HepG2 (cell line): ENCODE results near the gene MB. TPM values are rescaled to one million over a fixed set of nuclear protein-coding genes. Genes with fewer than 3 reads are reported as not detected.

Experiments used
- ATAC-seq: fragments of 200-7000 bp; cut with Tn5 transposase; 3 replicates; pipeline ENCODE4 v1.9.1; 2020; ENCODE audit warnings: mild to moderate bottlenecking, moderate library complexity
- BruUV-seq: library from RNA; stranded (reverse); fragments of 400-500 nt; replicated peaks from 2 replicates; lab custom pipeline; 2021; lab: Mats Ljungman, UMichigan
- CTCF ChIA-PET: fragments of 300-600 bp; formaldehyde crosslinking; extraction: SDS; loops from one replicate; lab custom pipeline; 2021; ENCODE audit warnings: low total read pairs, inconsistent platforms, low intra/inter-chr PET ratio; lab: Yijun Ruan, JAX
- POLR2A ChIA-PET: fragments of 350-600 bp; sonication (Branson Sonifier 250); formaldehyde crosslinking; loops from one replicate; lab custom pipeline; 2020; ENCODE audit warnings: antibody characterized with exemption, inconsistent platforms; lab: Yijun Ruan, JAX
- DNase-seq: peaks from one replicate; pipeline ENCODE4 v3.0.0-alpha.2; 2015; ENCODE audit warnings: low spot score
- FAIRE-seq: peaks from 3 replicates; lab custom pipeline; 2011; peaks lifted over from hg19 to GRCh38; lab: Jason Lieb, UNC
- H2AFZ ChIP-seq: one replicate; pipeline ENCODE4 v1.6.1; 2011; ENCODE audit warnings: low read length, inconsistent platforms
- H3K27ac ChIP-seq: fragments of 300-600 bp; 3 replicates; pipeline ENCODE4 v1.8.0; 2011; ENCODE audit warnings: mixed run types, mild to moderate bottlenecking, mixed read lengths, low read length, inconsistent platforms; ENCODE audit not compliant: insufficient read depth; ENCODE audit errors: extremely low read length
- H3K27me3 ChIP-seq, 2 experiments: fragments of 200-600 bp in 1 of 2; 2 replicates in 1 of 2; 3 replicates in 1 of 2; pipeline versions ENCODE4 v1.6.0 to v1.8.0; 2011; ENCODE audit warnings: low read length in 2 of 2, mild to moderate bottlenecking in 2 of 2, moderate library complexity in 2 of 2, inconsistent platforms in 1 of 2; ENCODE audit not compliant: insufficient read depth in 2 of 2, control insufficient read depth in 1 of 2
- H3K36me3 ChIP-seq, 2 experiments: fragments of 200-600 bp in 1 of 2; replicated peaks in 1 of 2; 2 replicates in 1 of 2; 3 replicates in 1 of 2; pipeline versions ENCODE4 v1.5.1 to v1.8.0; 2011; ENCODE audit warnings: low read length in 2 of 2, inconsistent platforms in 1 of 2; ENCODE audit not compliant: insufficient read depth in 2 of 2, control insufficient read depth in 1 of 2
- H3K4me1 ChIP-seq: 2 replicates; pipeline ENCODE4 v1.5.1; 2012; ENCODE audit warnings: low read length, inconsistent platforms; ENCODE audit not compliant: insufficient read depth
- H3K4me2 ChIP-seq: 2 replicates; pipeline ENCODE4 v1.6.0; 2011; ENCODE audit warnings: low read depth, low read length, inconsistent platforms
- H3K4me3 ChIP-seq, 3 experiments: fragments of 200-600 bp in 1 of 3; sonication (generic), shearing (Covaris generic) in 1 of 3; replicated peaks in 1 of 3; 2 replicates each; pipeline ENCODE4 v1.5.1; 2011 to 2016; ENCODE audit warnings: low read length in 3 of 3, inconsistent platforms in 2 of 3, low read depth in 2 of 3, mild to moderate bottlenecking in 2 of 3, control low read depth in 1 of 3, mixed read lengths in 1 of 3; ENCODE audit not compliant: insufficient read depth in 1 of 3
- H3K79me2 ChIP-seq: one replicate; pipeline ENCODE4 v1.6.1; 2011; ENCODE audit warnings: low read length, inconsistent platforms; ENCODE audit not compliant: insufficient read depth
- H3K9ac ChIP-seq: 2 replicates; pipeline ENCODE4 v1.6.0; 2011; ENCODE audit warnings: mild to moderate bottlenecking, low read depth, low read length, inconsistent platforms; ENCODE audit not compliant: insufficient read depth
- H3K9me3 ChIP-seq: 2 replicates; pipeline ENCODE4 v1.5.1; 2012; ENCODE audit warnings: mild to moderate bottlenecking, low read length
- H4K20me1 ChIP-seq: 2 replicates; pipeline ENCODE4 v1.6.0; 2011; ENCODE audit warnings: inconsistent platforms, mild to moderate bottlenecking, low read length, moderate library complexity; ENCODE audit not compliant: insufficient read depth
- EP300 ChIP-seq, 3 experiments: sonication (generic) in 1 of 3; formaldehyde crosslinking in 1 of 3; IDR thresholded peaks; 2 replicates each; pipeline versions ENCODE4 v1.5.1 to v1.6.1; 2011 to 2020; ENCODE audit warnings: low read depth in 2 of 3, low read length in 2 of 3, borderline replicate concordance in 1 of 3, improper control_type of control experiment in 1 of 3, mild to moderate bottlenecking in 1 of 3, missing genetic modification reagents in 1 of 3, moderate library complexity in 1 of 3
- ESRRA ChIP-seq: sonication (generic); formaldehyde crosslinking; IDR thresholded peaks from 2 replicates; pipeline ENCODE4 v1.5.1; 2020; ENCODE audit warnings: mild to moderate bottlenecking, low read depth, missing genetic modification reagents
- NAIF1 ChIP-seq: sonication (generic); formaldehyde crosslinking; IDR thresholded peaks from 2 replicates; pipeline ENCODE4 v1.5.0; 2020; ENCODE audit warnings: mild to moderate bottlenecking, missing genetic modification reagents, borderline replicate concordance
- NR3C1 ChIP-seq: sonication (generic); formaldehyde crosslinking; IDR thresholded peaks from 2 replicates; pipeline ENCODE4 v1.4.0; 2020; ENCODE audit warnings: missing genetic modification reagents
- ZC3H13 ChIP-seq: sonication (generic); formaldehyde crosslinking; IDR thresholded peaks from 2 replicates; pipeline ENCODE4 v1.8.1; 2023; ENCODE audit warnings: mild to moderate bottlenecking, missing genetic modification reagents, moderate library complexity
- ZHX1 ChIP-seq: sonication (generic); formaldehyde crosslinking; IDR thresholded peaks from 2 replicates; pipeline ENCODE4 v1.8.1; 2022; ENCODE audit warnings: low read depth, mild to moderate bottlenecking, missing genetic modification reagents
- ZNF441 ChIP-seq: sonication (generic); formaldehyde crosslinking; IDR thresholded peaks from 2 replicates; pipeline ENCODE4 v1.7.0; 2021; ENCODE audit warnings: missing genetic modification reagents, borderline replicate concordance
- ZSCAN12 ChIP-seq: sonication (generic); formaldehyde crosslinking; IDR thresholded peaks from 2 replicates; pipeline ENCODE4 v1.9.0; 2021; ENCODE audit warnings: mild to moderate bottlenecking, missing genetic modification reagents
- WGBS: methylation state at CpG from one replicate; pipeline ENCODE4 v1.1.6; 2017; ENCODE audit warnings: low lambda C conversion rate; 5-methylcytosine and 5-hydroxymethylcytosine counted together
- in situ Hi-C: cut with HindIII; loops from 2 replicates; pipeline ENCODE4 v1.10.0; 2017; ENCODE audit warnings: low pct_unique_long_range_greater_than_20kb; ENCODE audit not compliant: extremely low pct_ligation_motif_present
- intact Hi-C: fragments of 100-400 bp; cut with micrococcal nuclease; formaldehyde crosslinking; loops from one replicate; pipeline ENCODE4 v1.10.0; 2022; ENCODE audit not compliant: unreplicated experiment
- polyA plus RNA-seq, 8 experiments: library from polyadenylated mRNA; depleted of rRNA in 3 of 8; stranded (reverse) in 7 of 8; unstranded in 1 of 8; fragments of >200 nt; fragmentation: Illumina TruSeq in 4 of 8; extraction: Trizol in 4 of 8; gene quantifications; 2 replicates each; pipeline versions ENCODE4 v1.2.1 to v1.2.3, GENCODE V29; 2011 to 2016; ENCODE audit warnings: low read depth in 4 of 8, missing spikeins in 1 of 8, mixed read lengths in 1 of 8; ENCODE audit not compliant: insufficient read depth in 1 of 8
- total RNA-seq, 5 experiments: library from RNA; depleted of rRNA; stranded (reverse); fragments of >200 nt; fragmentation: Illumina TruSeq; extraction: Trizol; gene quantifications; 2 replicates each; pipeline ENCODE4 v1.2.3, GENCODE V29; 2016; ENCODE audit warnings: low read depth in 1 of 5

Gene MB
- total and polyA plus RNA-seq, 2 of the 13 experiments (the other 11 are each of a cell fraction or from before 2014, with no cell fraction given) = 0.07 TPM; not detected in 1

GRCh38 chr22:35663371-35663770, 46.2 kb upstream of the MB start:
- intact Hi-C loops = no loop called here
- no peaks in the 10 kb centered on the region for H3K79me2 ChIP-seq
- no peaks in the 10 kb centered on the region for H4K20me1 ChIP-seq
- no peak for ATAC-seq
- 84% methylated on average over 3 of the region's 3 CpGs for WGBS
- no peak overlapping the region for H3K4me2 ChIP-seq
- no peak overlapping the region for H3K27ac ChIP-seq
- BruUV-seq = no TSS peak
- no peaks in the 10 kb centered on the region for H3K27me3 ChIP-seq
- peaks cover 32% of the 10 kb centered on the region for H3K4me1 ChIP-seq
- H3K36me3 ChIP-seq = peaks cover 7 to 13% of the 10 kb centered on the region in 2 experiments; a peak in 4 of 5 replicates
- TF ChIP-seq ZC3H13 (CRISPR knock-in tag) = no peak
- no peak for TF ChIP-seq NR3C1 (CRISPR knock-in tag)
- no peak for TF ChIP-seq ESRRA (CRISPR knock-in tag)
- TF ChIP-seq ZSCAN12 (CRISPR knock-in tag) = no peak
- no peak for TF ChIP-seq ZNF441 (CRISPR knock-in tag)
- no peak for TF ChIP-seq EP300 (IDR thresholded peaks at IDR 0.05; ENCODE audit: low read depth in 2 of 2, low read length in 2 of 2)
- TF ChIP-seq EP300 (CRISPR knock-in tag; IDR thresholded peaks at IDR 0.05; ENCODE audit: borderline replicate concordance) = no peak
- TF ChIP-seq ZHX1 (CRISPR knock-in tag) = no peak
- TF ChIP-seq NAIF1 (CRISPR knock-in tag) = no peak
- no peak for DNase-seq
- no peak overlapping the region for H2AFZ ChIP-seq
- no peak for FAIRE-seq
- POLR2A ChIA-PET = interaction anchor here (3.1 kb wide), 1 partner anchor 15 kb away, joined by 12 read pairs; the partner anchor contains the start of gene APOL6
- H3K4me3 ChIP-seq = no peak overlapping the region
- in situ Hi-C loops = no loop called here
- H3K9ac ChIP-seq = no peak overlapping the region
- CTCF ChIA-PET = no interaction called here
- H3K9me3 ChIP-seq = peaks cover 20% of the 10 kb centered on the region
